Stimulated activated CD8-positive, alpha-beta memory T cell treated with anti-CD3 and anti-CD28 coated beads, Interleukin-4, amount 100 ng/mL, for 24 hours (primary cell): ENCODE measurements around the gene LSM6.

Experiments used
- DNase-seq: peaks from one replicate; pipeline ENCODE4 v3.0.0-alpha.2; 2020; ENCODE audit warnings: low read depth

The LSM6 gene

DNA sequence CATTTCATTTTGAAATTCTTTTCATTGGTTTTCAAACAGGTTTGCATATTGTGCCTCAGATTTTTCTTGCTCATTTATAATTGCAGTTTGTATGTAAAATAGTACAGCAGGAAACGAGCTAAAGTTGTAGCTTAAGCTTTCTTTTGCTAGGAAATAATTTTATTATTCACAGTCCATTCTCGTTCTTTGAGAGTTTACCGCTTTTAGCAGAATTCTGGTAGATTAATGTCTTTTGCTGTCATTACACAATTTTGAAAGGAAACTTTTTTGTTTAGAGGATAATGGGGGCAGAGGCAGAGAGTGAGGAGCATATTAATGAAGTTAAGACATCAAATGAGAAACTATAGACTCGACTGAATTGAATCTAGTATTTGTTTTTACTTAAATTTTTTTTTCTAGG is 10.5 kb downstream of the LSM6 start:
- no peak for DNase-seq

DNA sequence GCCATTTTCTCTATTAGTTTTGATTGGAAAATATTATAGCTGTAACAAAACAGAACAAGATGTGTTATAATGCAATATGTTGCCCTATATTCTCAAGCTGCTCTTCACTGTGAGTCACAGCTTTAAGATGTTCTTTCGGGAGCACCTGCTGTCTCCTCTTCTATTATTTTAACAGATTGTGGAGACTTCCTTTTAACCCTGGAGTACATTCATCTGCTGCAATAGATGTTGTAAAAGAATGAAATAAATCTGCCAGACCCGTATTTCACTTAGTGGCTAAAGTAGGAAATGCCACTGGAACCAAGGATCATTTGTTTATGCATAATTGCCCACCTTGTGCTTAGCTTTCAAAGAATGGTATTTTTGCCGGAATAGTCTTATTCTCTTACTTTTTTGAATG is 11.1 kb downstream of the LSM6 start:
- no peak for DNase-seq

DNA sequence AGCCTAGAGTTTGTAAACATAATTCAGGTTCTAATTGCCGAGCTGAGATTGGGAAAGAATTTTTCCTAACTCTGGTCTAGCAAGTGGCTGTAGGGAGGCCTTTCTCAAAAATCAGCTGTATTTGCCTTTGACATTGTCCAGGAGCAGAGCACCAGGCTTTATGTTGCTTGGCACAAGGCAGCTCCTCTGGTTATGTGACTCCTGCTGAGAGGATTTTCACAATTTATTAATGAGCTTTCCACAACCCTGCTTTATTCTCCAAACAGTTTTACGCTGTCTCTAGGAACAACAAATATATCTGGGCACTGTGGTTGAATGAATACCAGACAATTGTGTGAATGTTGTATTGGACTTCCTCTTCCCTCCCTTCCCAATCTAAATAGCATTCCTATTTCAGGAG is 14.9 kb downstream of the LSM6 start:
- no peak for DNase-seq

DNA sequence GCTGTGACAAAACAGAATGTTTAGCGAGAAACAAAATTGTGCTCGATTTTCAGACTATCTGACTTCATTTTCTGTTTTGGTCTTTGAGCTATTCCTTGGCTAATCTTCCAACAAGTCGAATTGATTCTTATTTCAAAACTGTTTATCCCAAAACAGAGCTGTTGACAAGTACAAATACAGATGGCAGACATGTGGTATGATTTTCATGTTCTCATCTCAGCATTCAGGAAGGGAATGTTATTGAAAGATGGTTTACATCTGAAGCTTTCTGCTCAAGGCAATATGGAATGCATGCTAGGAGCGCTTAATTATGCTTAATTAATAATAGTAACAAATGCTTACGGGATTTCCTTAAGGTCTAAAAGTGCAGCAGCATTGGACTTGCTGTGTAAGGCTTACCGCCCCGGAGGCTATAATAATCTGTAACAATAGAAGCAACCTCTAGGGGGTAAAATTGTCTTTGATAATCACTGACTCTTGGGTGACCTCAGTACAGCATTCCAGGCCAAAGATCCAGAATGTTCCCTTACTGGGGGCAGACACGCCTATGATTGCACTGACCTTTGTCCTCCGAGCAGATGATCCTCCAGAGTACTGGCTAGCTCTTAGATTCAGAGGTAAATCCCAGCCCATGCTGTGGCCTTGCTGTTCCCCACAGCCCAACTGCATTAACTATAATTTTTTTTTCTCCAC is 16.4 kb downstream of the LSM6 start:
- no peak for DNase-seq

DNA sequence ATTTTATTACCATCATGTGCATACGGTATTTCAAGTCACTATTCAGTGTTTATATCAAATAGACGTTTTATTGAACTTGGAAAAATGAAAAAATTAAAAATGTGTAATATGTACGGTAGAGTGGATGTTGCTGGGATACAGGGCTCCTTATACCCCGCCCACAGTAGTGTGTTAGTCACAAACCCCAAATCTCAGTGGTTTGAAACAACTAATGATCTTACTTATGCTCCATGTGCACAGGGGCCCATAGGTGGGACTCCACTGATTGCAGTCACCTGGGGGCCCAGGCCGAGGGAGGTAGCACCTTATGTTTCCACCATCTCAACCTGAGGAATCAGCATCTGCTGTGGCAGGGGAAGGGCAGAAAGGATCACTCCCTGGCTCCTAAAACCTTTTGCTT is 18.1 kb downstream of the LSM6 start:
- no peak for DNase-seq

DNA sequence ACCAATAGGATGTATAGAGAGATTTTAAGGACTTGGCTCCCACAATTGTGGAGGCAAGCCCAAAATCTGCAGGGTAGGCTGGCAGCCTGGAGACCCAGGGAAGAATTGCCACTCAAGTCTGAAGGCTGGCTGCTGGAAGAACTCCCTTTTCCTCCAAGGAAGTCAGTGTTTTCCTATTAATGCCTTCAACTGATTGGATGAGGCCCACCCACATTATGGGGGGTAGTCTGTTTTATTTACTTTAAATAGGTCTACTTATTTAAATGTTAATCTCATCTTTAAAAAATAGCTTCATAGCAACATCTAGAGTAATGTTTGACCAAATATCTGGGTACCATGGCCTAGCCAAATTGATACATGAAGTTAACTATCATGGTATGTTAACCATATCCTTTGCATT is 18.7 kb downstream of the LSM6 start:
- no peak for DNase-seq

DNA sequence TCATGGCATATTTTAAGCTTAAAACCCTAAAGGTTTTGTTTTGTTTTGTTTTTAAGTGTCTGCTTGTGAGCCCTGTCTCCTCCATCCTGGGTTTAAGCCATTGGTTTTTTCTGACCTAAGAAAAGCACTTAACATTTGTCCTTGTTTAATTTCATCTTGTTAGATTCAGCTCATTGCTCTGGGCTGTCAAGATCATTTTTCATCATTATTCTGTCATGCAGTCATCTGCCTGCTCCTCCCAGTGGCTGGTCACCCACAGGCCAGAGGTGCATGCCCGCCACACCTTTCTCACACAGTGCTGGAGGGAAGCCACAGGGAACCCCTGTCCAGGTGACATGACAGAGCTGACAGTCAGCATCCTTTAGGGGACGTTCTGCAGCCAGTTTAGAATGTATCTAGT is 27.1 kb downstream of the LSM6 start:
- no peak for DNase-seq

DNA sequence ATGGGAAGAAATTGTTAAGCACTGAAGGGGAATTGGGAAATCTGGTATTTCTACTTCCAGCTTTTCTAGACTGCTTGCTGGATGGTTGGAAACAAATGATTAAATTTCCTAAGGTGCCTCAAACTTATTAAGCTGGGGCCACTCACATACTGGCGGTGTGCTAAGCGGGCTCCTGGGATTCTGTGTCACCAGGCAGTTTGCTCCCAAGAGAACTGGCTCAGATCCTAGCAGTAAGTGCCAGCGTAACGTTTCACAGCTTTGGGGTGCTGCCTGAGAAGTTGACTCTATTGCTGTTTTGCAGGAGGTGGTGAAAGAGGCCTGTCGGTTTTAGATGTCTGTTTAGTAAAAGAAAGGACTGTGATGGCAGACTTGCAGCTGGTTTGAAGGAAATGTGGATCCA is 31.9 kb downstream of the LSM6 start:
- DNase-seq = no peak

DNA sequence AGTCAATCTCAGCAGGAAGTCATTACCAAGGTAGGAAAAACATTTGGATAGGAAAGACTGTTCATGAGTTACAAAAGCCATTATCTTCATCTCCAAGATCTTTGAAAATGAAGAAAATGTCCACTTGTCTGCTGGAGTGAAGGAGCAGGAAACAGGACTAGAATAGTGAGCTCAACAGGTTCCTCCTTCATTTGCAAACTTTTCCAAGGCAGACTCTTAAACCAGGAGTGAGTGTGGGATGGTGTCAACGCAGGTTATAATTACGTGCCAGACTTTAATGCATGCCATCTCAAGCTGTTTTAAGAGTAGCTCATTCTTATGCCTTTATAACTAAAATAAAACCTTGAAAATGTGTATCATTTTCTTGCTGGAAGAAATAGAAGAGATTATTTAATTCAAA is 35.4 kb downstream of the LSM6 start:
- DNase-seq = no peak

DNA sequence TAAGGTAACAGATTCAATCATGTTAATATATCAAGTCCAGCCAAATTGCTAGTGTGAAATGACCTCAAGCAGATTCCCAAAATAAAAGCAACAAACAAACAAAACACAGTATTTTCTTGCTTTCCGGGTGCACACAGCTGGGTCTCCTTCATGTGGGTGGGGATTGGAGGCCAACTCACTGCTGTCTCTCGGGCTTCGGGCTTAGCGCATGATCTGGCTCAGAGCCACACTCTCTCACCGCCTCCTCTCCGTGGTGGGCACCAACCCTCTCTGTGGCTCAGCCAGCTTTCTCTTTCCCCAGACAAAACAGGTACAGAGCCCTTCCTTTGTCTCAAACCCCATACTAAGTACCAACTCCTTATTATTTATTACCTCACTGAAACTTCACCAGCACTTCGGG is 35.9 kb downstream of the LSM6 start:
- DNase-seq = no peak

DNA sequence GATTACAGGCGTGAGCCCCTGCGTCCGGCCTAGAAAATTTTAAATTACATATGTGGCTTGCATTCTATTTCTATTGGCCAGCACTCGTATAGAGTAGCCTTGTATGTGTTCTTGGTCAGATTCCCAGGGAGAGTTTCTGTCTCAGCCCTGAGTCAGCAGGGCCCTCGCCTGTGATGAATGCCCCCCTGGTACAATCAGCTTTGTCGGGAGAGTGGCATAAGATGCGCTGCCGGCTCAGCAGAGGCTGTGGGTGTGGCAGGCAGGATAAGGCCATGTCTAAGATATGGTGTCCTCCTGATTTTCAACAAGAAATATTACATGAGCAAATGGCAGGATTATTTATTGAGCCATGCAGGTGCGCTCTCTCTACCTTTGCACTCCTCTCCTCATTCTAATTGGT is 37.3 kb downstream of the LSM6 start:
- no peak for DNase-seq

DNA sequence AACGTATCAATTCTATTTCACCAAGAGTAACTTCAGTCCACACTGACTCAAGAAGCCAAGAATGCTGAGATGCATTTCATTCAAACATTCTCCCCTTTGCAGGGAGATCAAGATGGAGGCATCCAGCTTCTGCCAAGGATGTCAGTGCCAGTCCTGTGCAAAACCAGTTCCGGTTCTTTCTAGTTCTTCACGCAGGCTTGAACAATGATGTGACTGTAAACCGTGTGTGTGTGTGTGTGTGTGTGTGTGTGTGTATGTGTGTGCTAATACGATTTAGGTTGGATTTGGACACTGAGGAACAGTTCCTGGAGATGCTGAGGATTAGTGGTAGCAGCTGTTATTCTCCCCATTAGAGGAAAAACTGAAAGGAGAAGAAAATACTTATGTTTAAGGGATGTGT is 38.7 kb downstream of the LSM6 start, which contains the start of gene REELD1:
REELD1 (plus strand) TSS at position 301 of the 400 bp plus-strand sequence. CDS start 2,415 bp downstream, outside the sequence.
- no peak for DNase-seq

DNA sequence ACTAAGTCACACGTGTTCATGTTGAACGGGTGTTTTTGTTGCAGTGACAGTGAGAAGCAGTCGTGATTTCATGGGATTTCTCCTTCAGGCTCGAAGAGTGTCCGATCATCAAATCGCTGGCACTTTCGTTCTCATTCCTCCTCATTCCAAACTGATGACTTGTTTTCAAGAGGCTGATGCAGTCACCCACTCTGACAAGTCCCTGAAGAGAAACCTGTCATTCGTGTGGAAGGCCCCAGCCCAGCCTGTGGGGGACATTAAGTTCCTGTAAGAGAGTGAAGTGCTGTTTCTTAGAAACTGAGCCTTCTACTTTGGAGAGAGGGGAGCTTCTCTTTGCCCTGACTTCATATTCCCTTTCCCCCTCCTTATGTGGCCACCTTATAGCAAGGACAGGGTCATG is 46.8 kb downstream of the LSM6 start:
- DNase-seq = no peak

DNA sequence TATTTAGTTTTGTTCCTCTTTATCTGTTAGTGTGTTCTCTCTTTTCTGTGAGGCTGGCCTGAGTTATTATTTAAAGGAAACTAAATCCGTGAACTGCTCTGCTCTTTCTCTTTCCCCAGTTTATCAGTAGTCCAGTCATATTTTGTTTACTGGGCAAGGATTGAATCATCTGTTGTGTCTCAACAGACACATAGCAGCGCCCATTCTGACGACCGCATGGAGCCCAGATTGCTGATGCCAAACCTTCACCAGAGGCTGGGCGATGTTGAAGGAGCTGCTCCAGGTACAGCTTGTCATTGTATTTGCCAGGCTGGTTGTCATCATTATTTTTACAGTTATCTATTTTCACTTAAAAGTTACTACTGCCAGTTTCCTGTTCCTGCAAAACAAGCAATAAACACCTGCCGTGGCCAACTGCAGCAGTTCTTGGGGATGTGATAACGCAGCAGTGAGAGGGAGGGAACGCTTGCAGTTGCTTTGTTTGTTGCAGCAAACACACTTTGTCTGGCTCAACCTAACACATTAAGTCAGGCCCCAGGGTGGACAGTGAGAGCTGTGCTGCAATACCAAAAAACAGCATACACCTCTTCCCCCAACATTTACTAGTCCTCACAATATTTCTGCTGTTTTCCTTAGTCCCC is 48.9 kb downstream of the LSM6 start:
- no peak for DNase-seq

DNA sequence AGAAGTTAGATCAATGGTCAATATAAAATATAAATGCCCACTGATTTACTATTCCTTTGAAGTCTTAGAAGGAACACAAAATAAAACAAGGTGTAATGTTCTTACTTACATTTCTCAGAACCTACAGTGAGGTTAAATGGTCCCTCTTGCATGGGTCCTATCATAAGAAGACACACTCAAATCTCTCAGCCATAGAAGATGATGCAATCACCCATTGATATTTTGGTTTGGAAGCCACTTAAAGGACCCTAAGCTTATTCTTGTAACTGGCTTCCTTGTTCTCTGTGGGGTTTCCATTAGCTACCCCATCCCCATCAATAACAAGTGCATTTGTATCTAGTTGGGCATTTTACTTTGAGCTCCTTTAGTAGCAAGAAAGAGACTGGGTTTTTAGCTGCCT is 53.9 kb downstream of the LSM6 start:
- DNase-seq = no peak

DNA sequence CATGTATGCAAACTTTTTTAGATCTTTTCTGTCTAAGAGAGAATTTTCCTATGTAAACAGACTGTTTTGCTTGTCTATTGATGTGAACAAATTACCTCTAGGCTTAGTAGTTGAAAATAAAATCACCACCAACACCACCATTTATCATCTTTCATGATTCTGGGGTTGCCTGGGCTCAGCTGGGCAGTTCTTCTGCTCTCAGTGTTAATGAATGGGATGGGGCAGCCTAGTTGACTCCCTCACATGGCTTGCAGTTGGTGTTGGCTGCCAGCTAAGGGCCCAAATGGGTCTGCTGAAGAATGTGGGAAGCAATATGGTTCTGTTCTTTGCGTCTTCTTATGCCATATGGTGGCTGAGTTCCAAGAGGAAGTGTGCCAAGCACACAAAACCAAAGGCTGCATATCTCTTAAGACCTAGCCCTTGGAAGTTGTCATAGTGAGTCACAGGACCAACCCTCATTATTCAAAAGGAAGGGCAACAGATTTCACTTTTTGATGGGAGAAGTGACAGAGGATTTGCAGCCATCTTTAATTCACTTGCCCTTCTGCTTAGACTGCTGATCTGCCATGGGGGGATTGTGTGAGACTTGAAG is 56.7 kb downstream of the LSM6 start:
- no peak for DNase-seq

DNA sequence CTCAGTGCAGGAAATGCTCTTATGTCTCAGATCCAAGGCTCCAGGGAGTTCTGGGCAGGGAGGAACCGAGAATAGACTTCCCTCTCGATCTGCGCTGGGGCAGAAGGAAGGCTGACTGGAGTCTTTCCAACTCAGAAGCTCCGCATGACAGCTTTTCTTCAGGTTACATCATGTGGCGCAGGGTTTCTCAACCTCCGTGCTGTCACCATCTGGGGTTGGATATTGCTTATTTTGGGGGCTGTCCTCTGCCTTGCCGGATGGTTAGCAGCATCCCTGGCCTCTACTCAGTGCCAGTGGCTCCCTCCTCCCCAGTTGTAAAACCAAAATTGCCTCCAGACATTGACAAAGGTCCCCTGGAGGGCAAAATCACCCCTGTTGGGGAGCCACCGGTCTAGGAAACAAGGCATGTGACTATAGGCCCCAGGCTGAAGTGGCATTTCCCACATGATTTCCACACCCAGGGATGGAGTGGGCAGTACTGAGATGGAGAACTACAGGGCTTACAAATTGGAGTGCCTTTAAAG is 60.2 kb downstream of the LSM6 start:
- DNase-seq = no peak

DNA sequence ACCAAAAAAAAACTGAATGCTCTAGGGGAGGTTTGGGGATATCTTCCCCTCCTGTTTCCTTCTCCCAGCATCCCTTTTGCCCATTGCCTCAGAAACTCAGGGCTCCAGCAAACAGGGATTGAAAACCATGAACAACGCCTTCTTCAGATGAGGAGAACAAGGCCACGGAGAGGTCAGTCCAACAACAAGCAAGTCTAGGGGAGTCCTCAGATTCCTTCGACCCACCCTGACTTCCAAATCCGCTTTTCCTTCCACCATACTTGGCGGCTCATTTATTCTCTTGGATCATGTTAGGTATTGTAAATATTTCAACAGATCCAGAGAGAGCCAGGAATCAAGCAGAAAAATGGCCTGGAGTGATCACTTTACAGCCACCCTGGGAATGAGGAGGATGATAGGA is 60.7 kb downstream of the LSM6 start:
- DNase-seq = no peak

DNA sequence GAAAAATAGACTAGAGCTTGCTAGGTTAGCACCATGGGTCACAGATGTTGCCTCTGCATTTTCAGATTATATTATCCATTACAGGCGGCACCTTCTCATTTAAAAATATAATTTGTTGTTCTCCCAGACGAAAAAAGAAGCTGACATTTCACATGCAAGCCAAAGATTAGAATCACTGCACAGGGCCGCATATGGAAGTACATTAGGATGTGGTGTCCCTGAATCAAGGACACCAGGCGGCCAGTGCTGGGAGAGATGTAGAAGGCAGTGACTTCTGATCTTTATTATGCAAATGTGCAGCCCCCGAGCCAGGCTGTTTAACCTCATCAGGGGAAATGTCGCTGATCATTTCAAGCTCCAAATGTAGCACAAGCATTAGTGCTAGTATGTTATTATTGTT is 61.6 kb downstream of the LSM6 start:
- DNase-seq = no peak

DNA sequence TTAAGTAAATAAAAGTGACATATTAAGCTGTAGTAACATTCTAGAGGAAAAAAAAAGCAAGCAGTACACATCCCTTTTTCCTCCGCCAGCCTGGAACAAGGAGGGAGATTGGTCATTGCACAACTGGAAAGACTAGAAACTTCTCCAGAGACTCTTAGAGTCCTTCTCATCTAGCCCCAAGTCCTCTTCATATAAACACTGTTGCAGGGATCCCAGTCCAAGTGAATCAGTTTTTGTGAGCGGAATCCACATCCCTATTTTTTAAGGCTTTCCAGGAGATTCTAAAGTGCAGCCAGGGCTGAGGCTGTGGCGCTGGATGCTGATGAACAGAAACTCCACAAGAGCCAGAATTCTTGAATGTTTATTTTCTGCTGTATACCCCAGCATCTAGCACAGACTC is 62.6 kb downstream of the LSM6 start:
- DNase-seq = no peak
